HG03575 (cell line): ENCODE results near the gene CACUL1.

Source experiments
- ATAC-seq: cut with Tn5 transposase; IDR thresholded peaks from one replicate; pipeline ENCODE4 v1.9.1; 2021; ENCODE audit not compliant: unreplicated experiment, insufficient number of reproducible peaks, low FRiP score; ENCODE audit errors: extremely low read depth

CACUL1 gene

DNA sequence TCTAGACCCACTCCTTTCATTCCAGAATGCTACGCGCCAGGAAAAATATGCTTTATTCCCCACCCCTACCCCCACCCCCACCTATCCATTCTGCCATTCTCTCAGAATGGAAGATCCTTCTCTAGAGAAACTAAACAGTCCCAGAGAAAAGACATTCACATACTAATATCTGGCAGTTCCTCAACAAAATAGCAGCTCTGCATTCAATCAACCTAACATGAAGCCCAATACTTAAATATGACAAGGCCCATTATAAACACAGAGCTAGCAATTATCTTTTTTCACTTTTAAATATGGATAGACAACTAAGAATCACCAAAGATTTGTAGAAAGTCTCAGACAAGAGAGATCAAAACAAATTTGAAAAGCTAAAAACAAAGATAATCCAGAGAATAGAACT is 16.4 kb downstream of the CACUL1 start:
- ATAC-seq = no peak

DNA sequence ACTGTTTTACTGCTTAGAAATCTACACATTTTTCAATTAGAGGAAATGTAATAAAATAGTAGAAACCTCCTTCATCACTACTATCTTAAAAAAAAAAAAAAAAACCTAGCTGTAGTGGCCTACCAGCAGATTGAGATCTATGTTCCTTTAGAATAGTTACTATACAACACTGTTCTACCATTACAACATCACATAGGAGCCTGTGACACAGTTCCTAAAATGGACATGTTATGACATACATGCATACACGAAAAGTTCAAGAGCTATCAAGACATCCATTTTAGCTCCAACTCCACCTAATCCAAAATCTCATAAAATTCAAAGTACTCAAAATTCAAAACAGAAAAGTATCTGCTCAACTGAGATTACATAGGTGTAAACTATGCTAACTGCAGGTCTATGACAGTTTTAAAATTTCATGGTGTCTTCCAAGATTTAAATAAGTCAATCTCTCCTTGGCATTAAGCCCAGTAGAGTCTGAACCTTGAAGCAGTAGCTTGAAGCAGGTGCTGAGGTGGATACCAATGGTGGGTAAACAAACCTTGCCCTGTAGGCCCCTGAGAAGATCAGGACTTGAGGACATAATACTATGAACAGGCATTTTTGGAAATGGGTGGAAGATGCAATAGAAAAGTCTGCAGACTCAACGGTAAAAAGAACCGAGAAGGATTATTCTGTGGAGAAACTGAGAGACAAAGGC is 17.0 kb downstream of the CACUL1 start:
- no peak for ATAC-seq

DNA sequence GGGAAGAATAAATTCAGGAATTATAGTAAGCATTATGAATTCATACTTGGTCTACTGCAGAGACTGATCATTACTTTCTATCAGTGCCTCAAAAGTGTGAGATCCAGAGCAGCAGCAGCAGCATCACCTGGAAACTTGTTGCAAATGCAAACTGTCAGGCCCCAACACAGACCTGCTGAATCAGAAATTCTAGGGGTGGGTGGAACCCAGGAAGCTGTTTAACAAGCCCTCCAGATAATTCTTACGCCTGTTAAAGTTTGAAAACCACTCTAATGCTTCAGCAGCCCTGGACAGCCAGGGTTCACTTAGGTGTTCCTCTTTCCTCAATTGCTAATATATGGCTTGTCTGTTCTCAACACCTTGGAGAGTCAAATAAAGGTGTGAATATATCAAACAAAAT is 19.5 kb downstream of the CACUL1 start:
- ATAC-seq = no peak

DNA sequence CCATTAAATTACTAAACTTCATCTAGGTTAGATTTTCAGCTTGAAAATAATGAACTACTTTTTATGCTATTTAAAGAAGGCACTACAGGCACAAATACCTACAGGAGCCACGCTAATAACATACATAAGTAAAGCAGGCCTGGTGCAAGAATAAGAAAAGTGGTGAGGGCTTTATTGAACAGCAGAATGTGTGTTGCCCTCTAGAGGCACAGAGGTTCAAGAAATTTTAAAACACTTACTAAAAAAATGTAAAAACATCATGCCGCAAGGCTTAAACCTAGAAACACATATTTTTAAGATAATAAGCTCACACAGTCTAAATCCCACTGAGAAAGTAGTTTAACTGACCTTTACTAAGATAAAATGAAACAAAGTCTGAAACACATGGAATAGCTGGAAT is 20.3 kb downstream of the CACUL1 start:
- ATAC-seq = no peak

DNA sequence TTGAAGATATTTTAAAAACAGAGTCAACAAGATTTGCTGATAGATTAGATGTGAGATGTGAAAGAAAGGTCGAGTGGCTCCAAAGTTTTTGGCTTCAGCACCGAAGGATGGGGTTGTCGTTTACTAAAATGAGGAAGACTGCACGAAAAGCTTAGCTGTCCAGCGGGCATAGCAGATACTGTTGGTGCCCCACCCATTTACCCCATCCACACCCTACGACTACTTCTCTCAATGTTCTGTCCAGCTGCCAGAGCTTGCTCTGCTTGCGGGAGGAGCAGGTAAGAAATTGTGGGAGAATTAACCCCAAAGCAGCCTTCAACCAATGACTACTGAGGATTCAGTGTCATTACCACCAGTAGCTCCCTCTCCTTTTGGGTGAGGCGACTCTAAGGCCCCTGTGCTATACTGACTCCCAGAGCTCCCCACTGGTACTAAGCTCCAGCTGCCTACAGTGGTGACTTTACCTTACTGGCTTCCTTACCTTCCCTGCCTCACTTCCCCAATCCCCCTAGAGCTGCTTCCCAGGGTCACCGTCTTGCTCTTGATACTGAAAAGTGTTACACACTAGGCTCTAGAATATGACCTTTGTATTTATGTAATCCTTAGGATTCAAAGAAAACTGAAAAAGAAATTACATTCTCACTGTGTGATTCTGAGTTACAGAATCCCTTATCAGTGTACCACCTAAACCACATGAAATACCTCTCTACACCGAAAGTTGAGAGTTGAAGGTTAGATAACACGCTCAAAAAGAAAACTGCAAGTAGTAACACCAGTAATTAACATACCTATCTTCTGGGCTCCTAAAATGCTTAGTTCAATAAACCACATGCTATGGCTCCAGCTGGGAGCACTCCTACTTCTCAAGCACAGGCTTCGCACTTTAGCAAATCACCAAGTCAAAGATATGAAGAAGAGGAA is 22.3 kb downstream of the CACUL1 start:
- ATAC-seq = no peak

DNA sequence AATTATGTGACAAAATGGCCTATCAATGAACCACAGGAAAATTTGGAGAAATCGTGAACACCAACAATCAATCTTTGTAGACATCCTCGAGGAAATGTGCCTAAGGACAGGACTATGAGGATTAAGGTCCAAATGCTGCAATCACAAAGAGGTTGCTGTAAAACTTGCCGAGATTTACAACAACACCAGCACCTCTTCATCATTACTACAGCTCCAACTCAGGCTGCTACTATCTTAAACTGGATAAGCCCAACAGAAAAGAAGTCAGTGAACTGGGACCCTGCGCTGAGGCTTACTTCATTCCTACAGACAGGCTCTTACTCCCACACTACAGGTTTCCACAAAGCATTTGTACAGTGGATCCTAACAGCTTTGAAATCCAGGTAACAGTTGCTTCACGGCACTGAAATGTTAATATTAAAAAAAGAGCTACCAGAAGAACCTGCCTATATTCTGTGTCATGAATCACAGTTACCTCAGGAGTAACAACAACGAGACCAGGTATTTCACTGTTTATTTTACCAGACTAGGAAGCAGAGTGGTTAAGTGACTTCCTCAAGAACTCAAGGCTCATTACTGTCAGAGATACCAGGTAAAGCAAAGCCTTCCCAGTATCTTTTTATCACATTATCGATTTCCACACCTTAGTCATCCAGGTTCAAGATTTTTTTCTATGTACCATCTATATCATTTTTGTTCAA is 23.9 kb downstream of the CACUL1 start:
- ATAC-seq = no peak

DNA sequence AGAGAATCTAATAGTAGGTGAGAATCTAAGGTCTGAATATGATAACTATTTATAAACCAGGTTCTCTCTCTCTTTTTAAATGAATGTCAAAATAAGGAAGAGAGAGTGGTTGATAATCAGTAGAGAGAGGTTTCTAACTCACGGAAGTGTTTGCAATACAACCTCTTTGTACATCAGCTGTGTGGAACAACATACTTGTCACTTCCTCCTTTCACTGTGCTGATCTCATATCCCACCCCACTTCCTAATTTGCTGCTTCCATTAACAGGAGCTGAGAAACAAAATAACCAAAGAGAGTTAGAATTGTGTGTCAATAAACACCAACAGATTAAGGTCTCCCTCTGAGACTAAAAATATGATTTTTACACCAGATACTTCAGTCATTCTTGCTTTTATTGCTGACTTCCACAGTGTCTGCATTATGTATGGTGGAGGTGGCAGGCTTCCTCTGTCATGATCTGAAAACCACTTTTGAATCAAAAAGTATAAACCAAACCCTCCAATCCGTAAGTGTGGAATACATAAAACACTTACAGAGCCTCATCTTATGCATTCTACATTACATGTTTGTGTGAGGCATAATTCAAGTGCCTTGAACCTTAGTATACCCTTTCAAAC is 25.0 kb downstream of the CACUL1 start:
- ATAC-seq = peak; percentile 75

DNA sequence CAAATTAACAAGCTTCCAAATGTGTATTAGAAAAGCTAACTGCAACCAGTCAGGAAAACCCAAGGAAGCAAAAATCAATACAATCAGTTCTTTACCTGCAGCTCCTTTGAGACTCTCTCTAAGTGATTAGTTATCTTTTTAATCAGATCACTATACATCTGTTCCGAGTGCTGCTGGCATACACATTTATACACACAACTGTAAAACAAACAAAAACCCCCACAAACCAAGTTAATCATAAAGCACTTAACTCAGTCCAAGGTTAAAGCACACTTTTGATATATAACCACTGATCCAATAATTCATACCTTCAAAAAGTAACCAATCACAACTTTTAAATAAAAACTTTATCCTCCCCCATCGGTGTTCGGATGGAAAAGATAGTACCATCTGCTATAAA is 25.6 kb downstream of the CACUL1 start:
- ATAC-seq = no peak

DNA sequence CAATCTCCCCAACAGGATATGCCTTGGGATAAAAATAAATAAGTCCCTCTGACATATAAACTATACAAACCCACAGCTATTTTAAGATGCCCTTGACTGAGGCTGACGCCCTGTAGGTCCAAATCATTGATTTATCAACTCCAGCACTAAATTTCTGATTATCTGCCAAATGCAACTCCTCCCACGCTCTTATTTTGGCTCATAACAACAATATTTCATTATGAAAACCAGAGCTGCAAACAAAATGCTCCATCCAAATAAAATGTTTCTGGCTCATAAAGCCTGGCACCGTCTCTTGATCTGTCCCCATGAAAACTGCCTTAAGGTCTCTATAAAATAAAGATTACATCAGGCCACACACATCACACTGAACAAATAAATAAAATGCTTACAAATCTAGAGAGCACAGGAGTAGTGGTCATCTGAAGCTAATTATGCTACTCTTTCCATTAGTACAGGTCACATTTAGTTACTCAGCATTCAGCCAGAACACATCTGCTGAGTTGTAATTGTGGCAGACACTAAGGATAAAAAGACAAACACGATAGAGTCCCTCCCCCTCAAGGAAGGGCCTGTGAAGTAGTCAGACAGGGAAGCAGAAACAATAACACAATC is 28.8 kb downstream of the CACUL1 start:
- no peak for ATAC-seq

DNA sequence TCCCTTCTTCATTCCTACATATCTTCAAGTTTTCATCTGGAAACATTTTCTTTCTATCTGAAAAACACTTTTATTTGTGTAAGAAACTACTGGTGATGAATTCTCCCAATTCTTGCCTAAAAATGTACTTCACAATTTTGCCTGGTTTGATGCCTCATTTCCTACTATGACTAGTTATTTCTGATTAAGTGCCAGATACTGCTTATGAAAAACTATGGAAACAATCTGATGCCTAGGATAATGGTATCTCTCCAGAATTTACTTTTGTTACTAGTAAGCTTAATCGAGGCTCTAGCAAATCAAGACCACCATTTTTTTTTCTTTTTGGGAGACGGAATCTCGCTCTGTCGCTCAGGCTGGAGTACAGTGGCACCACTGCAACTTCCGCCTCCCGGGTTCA is 31.3 kb downstream of the CACUL1 start:
- no peak for ATAC-seq

DNA sequence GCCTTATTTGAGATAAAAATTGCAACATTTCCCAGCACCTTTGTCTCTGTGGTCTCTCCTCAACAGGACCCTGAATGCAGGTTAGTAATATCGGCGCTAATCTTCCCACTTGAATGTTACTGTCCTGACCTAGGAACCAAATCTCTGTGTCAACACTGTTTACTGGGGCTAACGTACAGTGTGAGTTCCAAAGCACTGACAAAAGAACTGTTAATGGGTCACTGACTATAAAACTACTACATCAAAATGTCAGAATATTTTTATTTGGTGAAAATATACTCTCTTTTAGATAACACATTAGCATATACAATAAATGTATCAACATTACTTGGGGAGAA is 33.3 kb downstream of the CACUL1 start:
- no peak for ATAC-seq

DNA sequence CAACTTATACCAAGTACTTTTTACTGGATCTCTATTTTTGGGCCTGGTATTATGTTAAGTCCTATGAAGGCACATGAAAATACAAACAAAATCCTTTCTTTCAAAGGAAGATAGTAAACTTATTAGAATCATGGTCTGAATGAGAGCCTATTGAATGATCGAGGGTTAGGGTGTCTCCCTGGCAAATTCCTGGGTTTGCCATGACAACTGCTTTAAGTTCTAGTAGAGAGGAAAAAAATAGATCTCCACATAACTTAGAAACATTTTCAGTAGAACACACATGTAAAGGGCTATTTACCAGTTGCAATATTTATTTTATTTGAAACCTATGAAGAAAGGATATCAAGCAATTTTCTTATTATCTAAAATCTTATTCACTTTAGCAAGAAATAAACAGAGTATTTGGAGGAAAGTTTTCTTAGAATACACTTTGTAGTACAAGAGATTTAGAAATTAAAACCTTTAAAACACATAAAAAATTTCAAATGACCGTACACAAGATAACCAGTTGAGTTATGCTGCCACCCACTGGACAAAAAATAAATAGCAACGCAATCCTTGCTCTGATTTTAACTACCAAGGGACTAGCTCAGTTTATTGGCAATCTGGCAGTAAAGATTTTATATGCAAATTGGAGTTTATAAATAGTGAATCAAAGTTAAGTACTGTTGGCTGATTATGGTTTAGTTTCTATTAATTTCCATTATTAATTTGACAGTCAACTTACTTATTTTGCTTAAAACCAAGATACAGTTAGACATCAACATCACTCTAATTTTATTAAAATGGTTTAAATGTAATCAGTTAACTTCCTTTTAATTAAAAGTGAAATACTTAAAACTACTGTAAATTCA is 33.9 kb downstream of the CACUL1 start:
- ATAC-seq = no peak

DNA sequence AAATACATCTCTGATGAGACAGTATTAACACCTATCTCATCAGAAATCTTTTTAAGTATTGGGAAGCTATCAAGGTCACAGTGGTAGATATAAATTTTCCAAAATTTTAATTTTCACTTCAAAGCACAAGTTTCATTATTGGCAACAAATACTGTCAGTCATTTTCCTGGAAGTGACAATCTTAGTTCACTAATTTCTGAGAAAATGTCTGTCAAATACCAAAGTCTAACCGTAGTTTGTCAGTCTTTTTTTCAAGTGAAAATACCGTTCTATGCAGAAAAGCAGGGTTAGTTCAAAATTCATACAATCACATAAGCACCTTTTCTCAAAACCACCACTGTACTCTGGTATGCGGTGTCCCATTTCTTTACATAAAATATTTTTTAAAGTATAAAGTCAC is 40.4 kb downstream of the CACUL1 start:
- ATAC-seq = no peak

DNA sequence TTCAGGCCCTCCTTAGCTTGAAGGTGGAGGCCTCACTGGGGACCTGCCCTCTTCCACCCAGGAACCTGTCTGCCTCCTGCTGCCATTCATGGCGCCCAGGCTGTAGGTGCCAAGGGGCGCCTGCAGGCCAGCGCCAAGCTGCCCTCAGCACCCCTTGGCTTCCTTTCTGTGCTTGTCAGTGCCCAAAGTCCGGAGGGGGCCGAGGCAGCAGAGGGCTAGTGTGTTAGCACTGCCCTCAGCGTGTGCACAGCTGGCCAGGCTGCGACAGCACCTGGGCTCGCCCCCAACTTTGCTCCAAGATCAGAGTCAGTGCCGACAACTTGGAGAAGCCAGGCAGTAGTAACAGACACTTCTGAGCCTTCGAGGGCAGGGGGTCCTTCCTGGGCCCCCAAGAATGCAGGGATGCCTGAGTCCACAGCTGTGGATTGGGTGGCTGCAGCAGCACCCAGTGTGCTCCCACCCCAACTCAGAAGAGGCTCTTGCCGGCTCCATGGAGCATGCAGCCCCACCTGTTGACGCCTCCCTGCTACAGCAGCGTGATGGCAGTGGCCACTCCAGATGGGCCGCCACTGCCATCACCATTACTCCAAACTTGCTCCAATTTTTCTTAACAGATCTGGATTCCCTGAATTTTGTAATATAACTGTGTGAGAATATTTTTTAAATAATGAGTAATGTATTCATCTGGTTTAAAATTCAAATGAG is 41.7 kb downstream of the CACUL1 start:
- no peak for ATAC-seq

DNA sequence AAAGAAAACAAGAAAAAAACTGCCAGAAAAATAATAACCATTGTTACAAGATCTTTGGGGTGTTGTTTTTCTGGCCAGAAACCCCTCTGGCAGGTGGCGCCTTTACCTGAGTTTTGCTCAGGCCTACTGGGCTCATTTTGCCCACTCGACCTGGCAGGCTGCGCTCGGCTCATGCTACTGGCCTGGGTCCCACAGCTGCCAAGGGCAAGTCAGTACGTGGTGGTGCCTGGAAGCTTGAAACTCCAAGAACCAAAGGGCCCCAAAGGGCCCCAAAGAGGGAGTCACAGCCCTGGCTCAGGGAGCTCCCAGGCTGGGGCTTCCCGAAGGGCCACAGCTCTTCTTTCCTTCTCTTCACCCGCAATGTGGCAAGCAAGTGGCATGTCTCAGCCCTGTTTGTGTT is 42.7 kb downstream of the CACUL1 start:
- no peak for ATAC-seq

DNA sequence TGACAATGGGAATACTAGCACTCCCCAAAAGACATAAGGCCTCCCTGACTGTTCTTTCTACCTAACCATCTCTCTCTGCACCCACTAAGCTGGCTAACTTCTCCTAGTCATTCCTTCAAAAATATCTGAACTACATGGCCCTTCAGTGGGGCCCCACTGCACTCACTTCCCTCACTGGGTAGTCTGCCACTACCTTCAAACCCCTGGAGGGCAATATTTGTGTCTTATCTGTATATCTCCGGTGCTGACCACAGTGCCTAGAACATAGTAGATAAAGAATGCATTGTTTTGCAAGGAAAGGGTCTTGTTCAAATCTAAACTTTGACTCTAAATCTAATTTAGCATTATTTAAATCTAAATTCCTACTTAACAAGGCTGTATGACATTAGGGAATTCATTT is 44.3 kb downstream of the CACUL1 start:
- no peak for ATAC-seq

DNA sequence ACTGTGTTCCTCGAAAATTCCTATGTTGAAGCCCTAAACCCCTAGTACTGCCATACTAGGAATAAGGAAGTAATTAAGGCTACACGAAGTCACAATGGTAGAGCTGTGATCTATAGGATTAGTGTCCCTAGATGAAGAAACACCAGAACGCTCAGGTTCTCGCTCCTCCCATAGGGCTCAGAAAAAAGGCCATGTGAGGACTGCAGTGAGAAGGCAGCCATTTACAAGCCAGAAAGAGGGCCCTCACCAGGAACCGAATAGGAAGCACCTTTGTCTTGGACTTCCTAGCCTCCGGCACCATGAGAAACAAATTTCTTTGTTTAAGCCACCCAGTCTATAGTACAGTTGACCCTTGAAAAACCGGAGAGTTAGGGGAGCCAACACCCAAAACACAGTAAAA is 46.2 kb downstream of the CACUL1 start:
- ATAC-seq = no peak

DNA sequence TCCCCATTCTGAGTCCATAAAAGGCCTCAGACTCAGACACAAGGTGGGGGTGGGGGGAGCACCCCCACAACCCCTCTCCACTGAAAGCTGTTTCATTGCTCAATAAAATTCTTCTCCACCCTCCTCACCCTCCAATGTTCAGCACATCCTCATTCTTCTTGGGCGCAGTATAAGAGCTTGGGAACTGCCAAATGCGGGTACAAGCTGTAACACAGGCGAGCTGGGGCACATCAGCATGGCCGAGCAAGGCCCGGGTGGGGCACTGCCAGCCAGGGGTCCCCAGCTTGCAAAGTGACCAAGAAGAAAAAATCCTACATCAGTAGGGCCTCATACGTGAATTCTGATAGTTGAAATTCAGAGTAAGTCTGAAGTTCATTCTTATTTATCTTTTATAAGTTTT is 50.1 kb downstream of the CACUL1 start:
- no peak for ATAC-seq
